HG03558 (cell line): ENCODE data around the gene C1QTNF1.
"Not testable (repeated sequence)": the region's sequence is repeated elsewhere in the genome, so short reads cannot be mapped to it uniquely, and the experiment has no call there.

ENCODE experiments used
- ATAC-seq: cut with Tn5 transposase; IDR thresholded peaks from one replicate; pipeline ENCODE4 v1.9.1; 2021; ENCODE audit warnings: moderate number of reproducible peaks; ENCODE audit not compliant: unreplicated experiment; ENCODE audit errors: extremely low read depth

C1QTNF1 gene

GRCh38 chr17:79074121-79074648 is 50.2 kb downstream of the C1QTNF1 start:
- ATAC-seq: not testable (repeated sequence)

GRCh38 chr17:79074649-79075445 is 50.9 kb downstream of the C1QTNF1 start, which contains the start of gene ENGASE:
TSS of gene ENGASE (plus strand) at chr17:79074824. CDS start at chr17:79074945, 121 bp downstream.
- ATAC-seq: peak; percentile 78

- no peak for ATAC-seq
Measured at GRCh38 chr17:79075446-79075750, 51.4 kb downstream of the C1QTNF1 start.

GRCh38 chr17:79075861-79076406 is 52.0 kb downstream of the C1QTNF1 start:
- no peak for ATAC-seq

- no peak for ATAC-seq
Measured at GRCh38 chr17:79077587-79077986, 53.6 kb downstream of the C1QTNF1 start.

GRCh38 chr17:79078476-79079190 is 54.7 kb downstream of the C1QTNF1 start:
- ATAC-seq: no peak

GRCh38 chr17:79079421-79080200 is 55.6 kb downstream of the C1QTNF1 start:
- ATAC-seq: no peak

GRCh38 chr17:79080349-79080748 is 56.4 kb downstream of the C1QTNF1 start:
- ATAC-seq: no peak

- no peak for ATAC-seq
Measured at GRCh38 chr17:79080761-79081290, 56.9 kb downstream of the C1QTNF1 start.

GRCh38 chr17:79081571-79082276 is 57.8 kb downstream of the C1QTNF1 start:
- no peak for ATAC-seq

GRCh38 chr17:79082311-79083190 is 58.6 kb downstream of the C1QTNF1 start:
- ATAC-seq: no peak

GRCh38 chr17:79083191-79083971 is 59.4 kb downstream of the C1QTNF1 start:
- ATAC-seq: no peak

- no peak for ATAC-seq
Measured at GRCh38 chr17:79084291-79085153, 60.6 kb downstream of the C1QTNF1 start.

GRCh38 chr17:79085154-79085920 is 61.4 kb downstream of the C1QTNF1 start:
- no peak for ATAC-seq

GRCh38 chr17:79085921-79086551 is 62.1 kb downstream of the C1QTNF1 start:
- no peak for ATAC-seq
